Suppressor macrophage (primary cell): ENCODE data around the gene WASHC3.
"Not testable (repeated sequence)": the region's sequence is repeated elsewhere in the genome, so short reads cannot be mapped to it uniquely, and the experiment has no call there.

Experiments used
- DNase-seq, 4 experiments: peaks; one replicate each; pipeline ENCODE4 v3.0.0-alpha.2; 2020 to 2022

Gene WASHC3

GRCh38 chr12:102050660-102051430 lies 10.9 kb downstream of the WASHC3 start:
- peak in 3 of 4 experiments; percentile 3 to 31 (median 25) for DNase-seq

GRCh38 chr12:102043928-102044327 lies 17.9 kb downstream of the WASHC3 start:
- no peak for DNase-seq

- DNase-seq, result no peak
Observed at GRCh38 chr12:102033991-102034745, 27.6 kb downstream of the WASHC3 start.

- DNase-seq, result no peak
Observed at GRCh38 chr12:102031852-102032251, 29.9 kb downstream of the WASHC3 start.

- DNase-seq, result no peak
Observed at GRCh38 chr12:102029141-102029540, 32.6 kb downstream of the WASHC3 start.

GRCh38 chr12:102026728-102027127 lies 35.1 kb downstream of the WASHC3 start:
- no peak for DNase-seq

DNA sequence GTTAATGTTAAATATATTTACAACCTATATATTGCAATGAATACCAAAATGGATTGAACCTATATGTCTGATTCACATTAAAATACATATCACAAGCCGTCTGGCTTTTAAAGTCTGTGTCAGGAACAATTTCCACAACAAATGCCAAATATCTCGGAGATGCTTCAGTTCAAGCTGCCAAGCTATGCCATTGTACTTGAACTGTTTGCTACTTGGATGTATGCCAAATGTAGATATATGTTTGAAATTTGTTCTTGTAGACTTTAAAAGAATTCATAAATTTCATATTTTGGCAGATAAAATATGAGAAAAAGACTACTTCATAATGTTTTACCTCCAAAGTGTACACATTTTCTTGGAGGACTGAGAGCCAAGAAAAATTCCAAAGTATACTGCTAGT lies 37.0 kb downstream of the WASHC3 start:
- DNase-seq, result no peak

GRCh38 chr12:102023343-102023930 lies 38.4 kb downstream of the WASHC3 start:
- peak in 1 of 4 experiments; percentile 2 for DNase-seq

GRCh38 chr12:102022286-102022685 lies 39.5 kb downstream of the WASHC3 start:
- DNase-seq, result peak in 2 of 4 experiments; percentile 8 to 14

- DNase-seq, result peak in 1 of 4 experiments; percentile 9
Observed at GRCh38 chr12:102021540-102022246, 40.1 kb downstream of the WASHC3 start.

GRCh38 chr12:102018607-102019006 lies 43.2 kb downstream of the WASHC3 start:
- DNase-seq, result not testable (repeated sequence)

DNA sequence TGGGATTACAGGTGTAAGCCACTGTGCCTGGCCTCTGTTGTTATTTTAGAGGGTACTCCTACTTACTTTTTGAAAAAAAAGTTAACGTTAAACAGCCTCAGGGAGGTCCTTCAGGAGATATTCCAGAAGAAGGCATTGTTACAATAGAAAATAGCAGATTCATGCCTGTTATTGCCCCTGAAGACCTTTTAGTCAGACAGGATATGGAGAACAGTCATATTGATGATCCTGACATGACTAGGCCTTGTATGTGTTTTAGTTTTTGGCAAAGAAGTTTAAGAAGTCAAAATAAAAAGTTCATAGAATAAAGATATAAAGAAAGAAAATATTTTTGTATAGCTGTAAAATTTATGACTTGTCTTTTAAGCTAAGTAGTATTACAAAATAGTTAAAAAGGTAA lies 45.3 kb downstream of the WASHC3 start:
- DNase-seq, result no peak

DNA sequence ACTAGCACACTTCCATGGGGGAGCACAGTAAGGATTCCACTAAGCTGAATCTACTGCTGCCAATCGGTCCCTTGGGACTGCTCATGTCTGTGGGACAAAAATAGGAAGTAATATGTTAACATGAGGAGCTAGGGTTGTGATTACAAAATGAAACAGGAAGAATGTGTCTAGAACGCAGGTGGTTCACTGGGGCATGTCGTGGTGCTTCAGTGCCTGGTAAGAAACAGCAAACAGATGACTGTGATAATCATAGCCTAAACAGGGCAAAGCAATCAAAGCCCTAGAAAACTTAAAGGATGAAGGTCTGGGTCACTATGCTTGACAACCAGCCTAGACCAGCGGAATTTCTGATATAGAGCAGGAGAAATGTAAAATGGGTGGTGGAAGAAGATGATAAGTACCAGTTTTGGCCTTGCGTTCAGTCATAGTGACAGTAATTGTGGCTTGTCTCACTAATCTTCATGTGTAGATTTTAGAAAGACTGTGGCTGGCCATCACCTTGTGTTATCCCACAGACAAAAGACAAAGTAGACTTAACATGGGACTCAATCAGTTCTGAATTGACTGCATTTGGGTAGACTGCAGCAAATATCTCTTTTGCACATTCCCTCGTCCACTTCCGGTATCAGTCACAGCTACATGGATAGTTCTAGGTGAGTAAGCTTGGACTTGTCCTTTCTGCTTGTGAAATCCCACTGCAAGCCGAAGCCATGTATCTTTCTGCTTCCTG lies 51.4 kb downstream of the WASHC3 start:
- DNase-seq, result peak; percentile 19 to 58 (median 47)

DNA sequence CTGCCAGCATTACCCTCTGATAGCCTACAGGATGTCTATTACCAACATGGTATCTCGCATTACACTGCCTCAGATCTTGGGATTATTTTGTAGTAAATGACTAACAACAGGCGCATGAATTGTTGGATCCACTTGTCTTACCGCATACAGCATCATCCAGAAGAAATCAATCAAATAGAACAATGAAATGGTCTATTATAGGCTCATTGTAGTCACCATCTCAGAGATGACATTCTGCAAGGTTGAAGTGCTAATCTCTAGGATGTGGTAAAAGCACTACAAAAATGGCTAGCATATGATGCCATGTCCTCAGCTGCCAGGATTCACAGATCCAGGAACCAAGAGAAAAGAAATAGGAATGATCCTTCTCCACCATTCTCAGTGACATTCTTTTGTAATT lies 52.0 kb downstream of the WASHC3 start:
- no peak for DNase-seq

GRCh38 chr12:102008615-102009126 lies 53.1 kb downstream of the WASHC3 start:
- no peak for DNase-seq

DNA sequence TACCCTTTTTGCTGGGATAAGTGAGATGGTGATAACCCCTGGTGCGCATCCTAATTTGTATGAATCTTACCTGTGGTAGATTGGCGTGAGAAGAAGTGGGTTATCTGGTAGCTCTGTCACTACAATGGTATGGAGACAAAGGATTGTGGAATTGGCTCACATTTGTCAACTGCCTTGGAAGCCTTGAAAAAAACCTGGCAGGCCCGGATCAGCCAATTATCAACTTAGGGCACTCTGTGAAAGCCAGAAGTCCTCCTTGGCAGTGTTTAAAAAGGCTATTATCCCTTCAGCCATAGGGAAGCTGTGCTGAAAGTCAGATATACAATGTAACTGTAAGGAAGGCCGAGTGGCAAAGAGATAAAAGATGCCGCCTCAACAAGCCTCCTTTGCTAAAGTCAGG lies 56.5 kb downstream of the WASHC3 start:
- no peak for DNase-seq

DNA sequence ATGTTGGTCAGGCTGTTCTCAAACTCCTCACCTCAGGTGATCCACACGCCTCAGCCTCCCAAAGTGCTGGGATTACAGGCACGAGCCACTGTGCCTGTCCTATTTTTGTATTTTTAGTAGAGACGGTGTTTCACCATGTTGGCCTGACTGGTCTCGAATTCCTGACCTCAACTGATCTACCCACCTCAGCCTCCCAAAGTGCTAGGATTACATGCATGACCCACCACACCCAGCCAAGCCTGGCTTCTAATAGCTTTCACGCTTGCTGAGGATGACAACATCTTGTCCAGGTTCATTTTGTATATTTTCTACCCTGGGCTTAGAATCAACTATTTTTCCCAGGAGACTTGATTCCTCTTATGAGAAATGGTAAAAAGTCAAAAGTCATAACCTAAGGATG lies 64.7 kb downstream of the WASHC3 start:
- no peak for DNase-seq

DNA sequence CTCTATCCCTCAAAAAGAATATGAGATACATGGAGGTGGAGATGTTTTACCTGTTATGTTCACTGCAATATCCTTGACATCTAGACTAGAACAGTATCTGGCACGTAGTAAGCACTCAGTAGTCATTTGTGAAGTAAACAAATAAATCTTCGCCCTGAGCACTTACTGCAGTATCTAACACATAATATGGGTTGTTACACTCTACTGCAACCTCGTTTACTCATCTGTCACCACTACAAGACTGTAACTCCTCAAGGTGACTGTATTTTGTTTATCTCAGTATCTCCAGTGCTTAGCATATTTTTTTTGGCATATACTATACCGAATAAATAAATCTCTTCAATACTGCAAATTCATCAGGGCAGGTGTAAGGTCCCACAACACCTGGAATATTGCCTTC lies 66.1 kb downstream of the WASHC3 start:
- DNase-seq, result no peak

DNA sequence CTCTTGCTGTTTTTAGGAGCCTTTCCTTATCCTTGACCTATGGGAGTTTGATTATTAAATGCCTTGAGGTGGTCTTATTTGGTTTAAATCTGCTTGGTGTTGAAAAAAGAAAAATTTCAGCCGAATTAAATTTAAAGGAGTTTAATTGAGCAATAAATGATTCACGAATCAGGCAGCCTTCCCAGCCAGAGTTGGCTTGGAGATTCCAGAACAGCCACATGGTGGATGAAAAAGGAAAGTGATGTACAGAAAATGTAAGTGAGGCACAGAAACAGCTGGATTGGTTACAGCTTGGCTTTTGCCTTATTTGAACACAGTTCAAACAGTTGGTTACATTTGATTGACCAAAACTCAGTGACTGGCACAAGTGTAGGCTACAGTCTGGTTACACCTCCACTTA lies 69.7 kb downstream of the WASHC3 start:
- DNase-seq, result no peak

- no peak for DNase-seq
Observed at GRCh38 chr12:101982307-101982706, 79.5 kb downstream of the WASHC3 start.

DNA sequence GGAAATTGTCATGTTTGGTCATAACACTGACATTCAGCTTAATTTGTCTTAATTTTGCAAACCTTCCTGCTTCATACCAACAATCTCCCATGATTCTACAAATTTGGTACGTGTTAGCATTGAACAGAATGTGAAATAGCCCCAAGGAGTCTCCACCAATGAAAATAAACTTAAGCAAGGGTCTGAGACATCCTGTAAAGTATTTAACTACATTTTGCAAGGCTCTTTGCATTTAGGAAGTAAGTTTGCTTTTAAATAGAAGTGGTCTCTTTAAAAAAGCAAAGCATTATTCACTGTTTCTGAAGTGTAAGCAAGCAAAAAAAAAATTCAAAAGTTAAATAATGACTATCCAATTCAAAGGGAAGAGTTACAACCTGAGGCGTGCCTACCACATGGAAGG lies 79.9 kb downstream of the WASHC3 start:
- no peak for DNase-seq

GRCh38 chr12:101968770-101969169 lies 93.0 kb downstream of the WASHC3 start:
- DNase-seq, result no peak
